K562 (cell line): ENCODE measurements around the gene UFC1.

Experiments used
- CTCF ChIP-seq, 3 experiments: IDR thresholded peaks in 2 of 3; conservative IDR thresholded peaks in 1 of 3; 2 replicates each; pipeline ENCODE4 v1.5.1; 2011 to 2012; ENCODE audit warnings: low read length in 3 of 3, mild to moderate bottlenecking in 3 of 3, control low read depth in 2 of 3, improper control_type of control experiment in 1 of 3, inconsistent platforms in 1 of 3, low read depth in 1 of 3, mixed read lengths in 1 of 3, moderate library complexity in 1 of 3; ENCODE audit not compliant: insufficient read depth in 2 of 3
- IRF9 ChIP-seq: fragments of 450-650 bp; IDR thresholded peaks from 2 replicates; pipeline ENCODE4 v1.6.1; 2016; ENCODE audit warnings: missing biosample characterization, missing genetic modification characterization
- JUN ChIP-seq, 2 experiments: sonication (generic) in 1 of 2; formaldehyde crosslinking in 1 of 2; IDR thresholded peaks; 2 replicates each; pipeline versions ENCODE4 v1.6.1 to v1.8.0; 2012 to 2022; ENCODE audit warnings: borderline replicate concordance in 2 of 2, mild to moderate bottlenecking in 2 of 2, improper control_type of control experiment in 1 of 2, low read depth in 1 of 2, low read length in 1 of 2, missing genetic modification reagents in 1 of 2
- MEF2A ChIP-seq: IDR thresholded peaks from 2 replicates; pipeline ENCODE4 v1.6.1; 2011; ENCODE audit warnings: low read depth, mild to moderate bottlenecking, low read length, moderate library complexity; ENCODE audit not compliant: control insufficient read depth
- MNT ChIP-seq, 2 experiments: fragments of 450-650 bp; conservative IDR thresholded peaks; 2 replicates each; pipeline ENCODE4 v1.6.1; 2017; ENCODE audit warnings: mild to moderate bottlenecking in 2 of 2, moderate library complexity in 2 of 2
- NFE2L1 ChIP-seq: fragments of 450-650 bp; IDR thresholded peaks from 2 replicates; pipeline ENCODE4 v1.6.1; 2016; ENCODE audit warnings: missing genetic modification characterization, low read depth, mild to moderate bottlenecking, missing compliant biosample characterization, moderate library complexity, borderline replicate concordance
- NFXL1 ChIP-seq: fragments of 450-650 bp; formaldehyde crosslinking; IDR thresholded peaks from 2 replicates; pipeline ENCODE4 v1.4.0; 2021; ENCODE audit warnings: mild to moderate bottlenecking
- NR1H2 ChIP-seq: sonication (generic); formaldehyde crosslinking; IDR thresholded peaks from 2 replicates; pipeline ENCODE4 v1.4.0; 2020; ENCODE audit warnings: mild to moderate bottlenecking, missing genetic modification reagents
- POLR2G ChIP-seq: fragments of 200-400 bp; formaldehyde crosslinking; IDR thresholded peaks from 2 replicates; pipeline ENCODE4 v1.6.1; 2017; ENCODE audit warnings: low read depth, mild to moderate bottlenecking, antibody characterized with exemption, low read length, moderate library complexity

GRCh38 chr1:161196111-161196510 is 42.3 kb downstream of the UFC1 start:
- TF ChIP-seq MEF2A = no peak
- no peak for TF ChIP-seq POLR2G
- TF ChIP-seq NFE2L1 (tag) = no peak
- TF ChIP-seq NR1H2 = no peak
- TF ChIP-seq MNT (conservative IDR thresholded peaks at IDR 0.05) = no peak
- TF ChIP-seq IRF9 (tag) = no peak
- no peak for TF ChIP-seq NFXL1 (CRISPR knock-in tag)
- TF ChIP-seq CTCF (IDR thresholded peaks at IDR 0.05 in 2 of 3, conservative IDR thresholded peaks at IDR 0.05 in 1 of 3; ENCODE audit: insufficient read depth in 2 of 3, low read depth in 1 of 3, low read length in 3 of 3) = no peak
- TF ChIP-seq JUN (IDR thresholded peaks at IDR 0.05; ENCODE audit: borderline replicate concordance, low read depth, low read length) = no peak
- no peak for TF ChIP-seq JUN (CRISPR knock-in tag; IDR thresholded peaks at IDR 0.05; ENCODE audit: borderline replicate concordance)
